B cell (primary cell): Measurements from ENCODE around the gene COL5A2. TPM values are rescaled to one million over a fixed set of nuclear protein-coding genes. Genes with fewer than 3 reads are reported as not detected.

Source experiments
- ATAC-seq: fragments of 200-7000 bp; cut with Tn5 transposase; one replicate; pipeline ENCODE4 v1.10.0; 2021; ENCODE audit warnings: low read depth, mild to moderate bottlenecking, moderate number of reproducible peaks, moderate library complexity
- CTCF ChIA-PET: fragments of 350-600 bp; sonication (Branson Sonifier 250); formaldehyde crosslinking; loops from one replicate; lab custom pipeline; 2021; ENCODE audit warnings: antibody characterized with exemption, inconsistent platforms; lab: Charles Lee
- POLR2A ChIA-PET: fragments of 350-600 bp; sonication (Branson Sonifier 250); formaldehyde crosslinking; loops from one replicate; lab custom pipeline; 2021; ENCODE audit warnings: antibody characterized with exemption; lab: Charles Lee
- DNase-seq: peaks from one replicate; pipeline ENCODE4 v3.0.0; 2013
- H2AFZ ChIP-seq: 2 replicates; pipeline ENCODE4 v1.6.1; 2012; ENCODE audit warnings: mild to moderate bottlenecking, low read depth, low read length; ENCODE audit not compliant: insufficient read depth, poor library complexity, severe bottlenecking
- H3K27ac ChIP-seq, 2 donors: 1 replicate in 1 of 2; 2 replicates in 1 of 2; pipeline ENCODE4 v1.5.1; 2012 to 2013; ENCODE audit warnings: low read length in 2 of 2, mild to moderate bottlenecking in 2 of 2, moderate library complexity in 1 of 2
- H3K27me3 ChIP-seq, 4 experiments: fragments of 200-600 bp in 1 of 4; sonication (generic) in 1 of 4; replicated peaks in 1 of 4; 1 replicate in 2 of 4; 2 replicates in 2 of 4; pipeline versions ENCODE4 v1.6.1 to v1.7.0; 2013 to 2016; ENCODE audit warnings: low read length in 3 of 4, mild to moderate bottlenecking in 2 of 4, mixed read lengths in 1 of 4, moderate library complexity in 1 of 4; ENCODE audit not compliant: insufficient read depth in 4 of 4, control insufficient read depth in 3 of 4; ENCODE audit errors: control extremely low read depth in 1 of 4
- H3K36me3 ChIP-seq, 2 experiments: replicated peaks in 1 of 2; 1 replicate in 1 of 2; 2 replicates in 1 of 2; pipeline versions ENCODE4 v1.6.1 to v1.7.1; 2013; ENCODE audit warnings: low read length in 1 of 2; ENCODE audit not compliant: insufficient read depth in 2 of 2, control insufficient read depth in 1 of 2; ENCODE audit errors: control extremely low read depth in 1 of 2, extremely low read depth in 1 of 2
- H3K4me1 ChIP-seq, 2 donors: fragments of 200-600 bp in 1 of 2; sonication (generic) in 1 of 2; 1 replicate in 1 of 2; 2 replicates in 1 of 2; pipeline versions ENCODE4 v1.5.1 to v1.6.1; 2013 to 2017; ENCODE audit warnings: low read length in 2 of 2; ENCODE audit not compliant: control insufficient read depth in 2 of 2, insufficient read depth in 2 of 2
- H3K4me2 ChIP-seq: replicated peaks from 2 replicates; pipeline ENCODE3; 2012; ENCODE audit warnings: mild to moderate bottlenecking, low read depth, low read length; ENCODE audit not compliant: poor library complexity, severe bottlenecking
- H3K4me3 ChIP-seq, 5 experiments: fragments of 200-600 bp in 1 of 5; sonication (generic) in 1 of 5; 1 replicate in 3 of 5; 2 replicates in 2 of 5; pipeline versions ENCODE4 v1.5.1 to v1.7.0; 2011 to 2016; ENCODE audit warnings: low read length in 4 of 5, mild to moderate bottlenecking in 4 of 5, low read depth in 2 of 5, control low read depth in 1 of 5, moderate library complexity in 1 of 5; ENCODE audit not compliant: insufficient read depth in 1 of 5; ENCODE audit errors: control extremely low read depth in 1 of 5, extremely low read depth in 1 of 5
- H3K79me2 ChIP-seq: fragments of 200-600 bp; sonication (generic); one replicate; pipeline ENCODE4 v1.6.0; 2016; ENCODE audit warnings: low read length; ENCODE audit not compliant: control insufficient read depth, insufficient read depth
- H3K9ac ChIP-seq: fragments of 200-600 bp; sonication (generic); 2 replicates; pipeline ENCODE4 v1.6.1; 2017; ENCODE audit warnings: mild to moderate bottlenecking, low read length, moderate library complexity
- H3K9me3 ChIP-seq, 3 donors: one replicate each; pipeline versions ENCODE4 v1.6.1 to v1.7.1; 2013; ENCODE audit warnings: low read length in 2 of 3; ENCODE audit not compliant: control insufficient read depth in 2 of 3, insufficient read depth in 1 of 3; ENCODE audit errors: control extremely low read depth in 1 of 3
- H4K20me1 ChIP-seq: 2 replicates; pipeline ENCODE4 v1.6.0; 2012; ENCODE audit warnings: mild to moderate bottlenecking, low read length; ENCODE audit not compliant: insufficient read depth, control insufficient read depth, poor library complexity, severe bottlenecking
- H3K27ac Mint-ChIP-seq: one replicate; pipeline ENCODE4 v1.8.0; 2021; ENCODE audit warnings: mixed read lengths
- H3K27me3 Mint-ChIP-seq: one replicate; pipeline ENCODE4 v1.8.0; 2021; ENCODE audit warnings: mixed read lengths
- H3K4me1 Mint-ChIP-seq: one replicate; pipeline ENCODE4 v1.8.0; 2021; ENCODE audit warnings: mixed read lengths
- H3K4me3 Mint-ChIP-seq: one replicate; pipeline ENCODE4 v1.8.0; 2021; ENCODE audit warnings: mixed read lengths
- H3K9me3 Mint-ChIP-seq: one replicate; pipeline ENCODE4 v1.8.0; 2022; ENCODE audit warnings: mixed read lengths; ENCODE audit not compliant: insufficient read depth
- EZH2 ChIP-seq: IDR thresholded peaks from 2 replicates; pipeline ENCODE4 v1.6.1; 2012; ENCODE audit warnings: borderline replicate concordance, low read depth, mild to moderate bottlenecking, moderate library complexity, low read length; ENCODE audit not compliant: insufficient read depth, poor library complexity, severe bottlenecking
- WGBS: methylation state at CpG from one replicate; pipeline ENCODE4 v1.1.5; 2013; ENCODE audit warnings: missing lambda C conversion rate; ENCODE audit not compliant: insufficient coverage; 5-methylcytosine and 5-hydroxymethylcytosine counted together
- intact Hi-C: fragments of 100-400 bp; cut with micrococcal nuclease; formaldehyde crosslinking; loops from one replicate; pipeline ENCODE4 v1.10.0; 2022
- polyA plus RNA-seq: library from polyadenylated mRNA; depleted of rRNA; stranded (reverse); fragments of >200 nt; gene quantifications from 2 replicates; pipeline ENCODE4 v1.2.3, GENCODE V29; 2012
- total RNA-seq, 2 donors: library from RNA; stranded (reverse); fragments of 120-200 nt in 1 of 2; gene quantifications; 1 replicate in 1 of 2; 2 replicates in 1 of 2; pipeline versions ENCODE4 v1.2.3 to v1.2.4, GENCODE V29; 2013 to 2022
- TF ChIP-seq, protein P1 (sequence below): fragments of 200-600 bp; IDR thresholded peaks from one replicate; pipeline ENCODE4 v1.8.0; 2022; ENCODE audit warnings: antibody characterized with exemption, mild to moderate bottlenecking

Gene COL5A2
- total and polyA plus RNA-seq, 2 donors (not counting 1 experiment from before 2014, with no cell fraction given), result 0.44 to 0.45 TPM

GRCh38 chr2:189066037-189066436 is 113.5 kb downstream of the COL5A2 start:
- no peaks in the 10 kb centered on the region for H3K4me1 ChIP-seq
- intact Hi-C loops, result no loop called here

GRCh38 chr2:189060096-189060642 is 119.4 kb downstream of the COL5A2 start:
- POLR2A ChIA-PET, result no interaction called here

More at GRCh38 chr2:189066037-189066436, 113.5 kb downstream of the COL5A2 start:
- DNase-seq, result no peak
- H2AFZ ChIP-seq, result no peak overlapping the region
- no peaks in the 10 kb centered on the region for H3K36me3 ChIP-seq
- no peak overlapping the region for H3K27ac Mint-ChIP-seq
- H3K9me3 Mint-ChIP-seq, result no peaks in the 10 kb centered on the region
- no peaks in the 10 kb centered on the region for H4K20me1 ChIP-seq
- H3K4me2 ChIP-seq, result no peak overlapping the region
- CTCF ChIA-PET, result no interaction called here
- H3K4me1 Mint-ChIP-seq, result no peaks in the 10 kb centered on the region
- H3K27me3 ChIP-seq, result no peaks in the 10 kb centered on the region
- no peak overlapping the region for H3K4me3 ChIP-seq
- TF ChIP-seq EZH2, result no peak
- TF ChIP-seq, protein P1, sequence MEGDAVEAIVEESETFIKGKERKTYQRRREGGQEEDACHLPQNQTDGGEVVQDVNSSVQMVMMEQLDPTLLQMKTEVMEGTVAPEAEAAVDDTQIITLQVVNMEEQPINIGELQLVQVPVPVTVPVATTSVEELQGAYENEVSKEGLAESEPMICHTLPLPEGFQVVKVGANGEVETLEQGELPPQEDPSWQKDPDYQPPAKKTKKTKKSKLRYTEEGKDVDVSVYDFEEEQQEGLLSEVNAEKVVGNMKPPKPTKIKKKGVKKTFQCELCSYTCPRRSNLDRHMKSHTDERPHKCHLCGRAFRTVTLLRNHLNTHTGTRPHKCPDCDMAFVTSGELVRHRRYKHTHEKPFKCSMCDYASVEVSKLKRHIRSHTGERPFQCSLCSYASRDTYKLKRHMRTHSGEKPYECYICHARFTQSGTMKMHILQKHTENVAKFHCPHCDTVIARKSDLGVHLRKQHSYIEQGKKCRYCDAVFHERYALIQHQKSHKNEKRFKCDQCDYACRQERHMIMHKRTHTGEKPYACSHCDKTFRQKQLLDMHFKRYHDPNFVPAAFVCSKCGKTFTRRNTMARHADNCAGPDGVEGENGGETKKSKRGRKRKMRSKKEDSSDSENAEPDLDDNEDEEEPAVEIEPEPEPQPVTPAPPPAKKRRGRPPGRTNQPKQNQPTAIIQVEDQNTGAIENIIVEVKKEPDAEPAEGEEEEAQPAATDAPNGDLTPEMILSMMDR, result no peak
- no peaks in the 10 kb centered on the region for H3K9me3 ChIP-seq
- ATAC-seq, result no peak
- no peak overlapping the region for H3K27ac ChIP-seq
- POLR2A ChIA-PET, result no interaction called here
- no peak overlapping the region for H3K4me3 Mint-ChIP-seq
- H3K79me2 ChIP-seq, result no peaks in the 10 kb centered on the region
- no peaks in the 10 kb centered on the region for H3K27me3 Mint-ChIP-seq
- no peak overlapping the region for H3K9ac ChIP-seq

More at GRCh38 chr2:189060096-189060642, 119.4 kb downstream of the COL5A2 start:
- Mint-ChIP-seq H3K27ac (no peak overlapping the region), H3K4me3 (no peak overlapping the region), H3K4me1 (no peaks in the 10 kb centered on the region), H3K27me3 (no peaks in the 10 kb centered on the region), H3K9me3 (no peaks in the 10 kb centered on the region)
- Histone ChIP-seq H3K9ac (no peak overlapping the region), H3K27ac (no peak overlapping the region), H4K20me1 (no peaks in the 10 kb centered on the region), H3K4me2 (no peak overlapping the region), H3K79me2 (no peaks in the 10 kb centered on the region), H3K4me3 (no peak overlapping the region), H3K27me3 (no peaks in the 10 kb centered on the region), H3K36me3 (no peaks in the 10 kb centered on the region), H3K4me1 (no peaks in the 10 kb centered on the region), H2AFZ (no peak overlapping the region), H3K9me3 (no peaks in the 10 kb centered on the region)
- no CpG with 5 or more reads among the region's 1 CpG for WGBS
- CTCF ChIA-PET, result no interaction called here
- intact Hi-C loops, result no loop called here
- TF ChIP-seq, protein P1, result no peak
- no peak for TF ChIP-seq EZH2
- DNase-seq (no peak), ATAC-seq (no peak)
